Measurements from ENCODE around the gene MEIS1. TPM values are rescaled to one million over a fixed set of nuclear protein-coding genes. Genes with fewer than 3 reads are reported as not detected.

The MEIS1 gene
- total and polyA plus RNA-seq, 2 of the 8 experiments (the other 6 are each of a cell fraction or from before 2014, with no cell fraction given), result 0.17 to 1.2 TPM

- Histone ChIP-seq H2AK5ac (ENCODE audit: low read depth, low read length) (no peak overlapping the region), H3K4me3 (ENCODE audit: extremely low read depth in 1 of 4, insufficient read depth in 2 of 4, low read depth in 3 of 4, low read length in 4 of 4) (no peak overlapping the region), H4K8ac (ENCODE audit: extremely low read depth, insufficient read depth, low read length) (no peak overlapping the region), H2BK20ac (ENCODE audit: low read length) (no peak overlapping the region), H2BK15ac (ENCODE audit: low read length) (no peak overlapping the region), H3K27me3 (replicated peaks in 1 of 4; ENCODE audit: control insufficient read depth in 3 of 4, extremely low read depth in 1 of 4, insufficient read depth in 3 of 4, low read length in 3 of 4) (no peaks in the 10 kb centered on the region), H3K56ac (replicated peaks; ENCODE audit: insufficient read length, low read depth, low read length) (no peak overlapping the region), H3K18ac (ENCODE audit: extremely low read depth, low read length) (no peak overlapping the region), H3K14ac (ENCODE audit: insufficient read length) (no peak overlapping the region), H3K79me1 (ENCODE audit: low read depth, low read length) (no peaks in the 10 kb centered on the region), H3K36me3 (ENCODE audit: control insufficient read depth in 2 of 4, insufficient read depth in 4 of 4, low read length in 3 of 4) (no peaks in the 10 kb centered on the region), H4K5ac (ENCODE audit: insufficient read length, low read depth, low read length) (no peak overlapping the region), H3K79me2 (ENCODE audit: control insufficient read depth in 1 of 2, insufficient read depth in 2 of 2, low read length in 2 of 2) (no peaks in the 10 kb centered on the region), H3K4me1 (replicated peaks in 1 of 4; ENCODE audit: control insufficient read depth in 3 of 4, insufficient read depth in 4 of 4, low read length in 3 of 4) (peaks cover 0 to 4% (median 1%) of the 10 kb centered on the region in 4 experiments; a peak in 2 of 7 replicates), H2BK120ac (replicated peaks; ENCODE audit: low read depth, low read length) (no peak overlapping the region), H3K9ac (replicated peaks in 1 of 4; ENCODE audit: extremely low read depth in 1 of 4, low read depth in 3 of 4, low read length in 3 of 4) (no peak overlapping the region), H3K27ac (ENCODE audit: low read depth, low read length) (no peak overlapping the region), H2AFZ (ENCODE audit: low read length) (no peak overlapping the region), H3K4me2 (ENCODE audit: insufficient read depth in 1 of 2, low read depth in 2 of 2, low read length in 2 of 2) (no peak overlapping the region), H4K20me1 (replicated peaks in 1 of 2; ENCODE audit: control insufficient read depth in 1 of 2, insufficient read depth in 2 of 2, low read length in 2 of 2) (no peaks in the 10 kb centered on the region), H3K9me3 (ENCODE audit: insufficient read depth in 2 of 2, low read depth in 1 of 2, low read length in 1 of 2) (no peaks in the 10 kb centered on the region), H2BK12ac (ENCODE audit: low read depth, low read length) (no peak overlapping the region), H3K4ac (replicated peaks; ENCODE audit: insufficient read length, low read depth, low read length) (no peak overlapping the region), H4K91ac (replicated peaks; ENCODE audit: insufficient read length, low read length) (no peak overlapping the region), H3K23ac (ENCODE audit: insufficient read length) (no peak overlapping the region), H2BK5ac (ENCODE audit: low read depth, low read length) (no peak overlapping the region), H3K23me2 (ENCODE audit: low read depth, low read length) (no peaks in the 10 kb centered on the region)
- CTCF ChIA-PET (ENCODE audit: partially characterized antibody), result no interaction called here
- DNase-seq (ENCODE audit: low read depth in 1 of 2, low spot score in 2 of 2) (no peak), FAIRE-seq (no peak)
- POLR2A ChIA-PET (ENCODE audit: partially characterized antibody), result no interaction called here
- WGBS, 2 experiments (ENCODE audit: extremely low coverage in 1 of 2, insufficient coverage in 1 of 2, insufficient read length in 1 of 2, insufficient replicate concordance in 2 of 2, low coverage in 1 of 2, low lambda C conversion rate in 2 of 2, missing lambda C conversion rate in 1 of 2), result 90% methylated on average over 1 of the region's 1 CpG; no CpG with 5 or more reads in 1 of the 2 experiments
- no peak for TF ChIP-seq SRF (IDR thresholded peaks at IDR 0.05; ENCODE audit: low read depth, low read length)
- no peak for TF ChIP-seq POU5F1 (IDR thresholded peaks at IDR 0.05; ENCODE audit: low read depth, low read length)
- no peak for TF ChIP-seq SAP30 (IDR thresholded peaks at IDR 0.05; ENCODE audit: insufficient read depth, insufficient replicate concordance, low read length)
- TF ChIP-seq SIN3A (conservative IDR thresholded peaks at IDR 0.05 in 1 of 2, IDR thresholded peaks at IDR 0.05 in 1 of 2; ENCODE audit: low read depth in 1 of 2, low read length in 2 of 2), result no peak
- TF ChIP-seq POLR2A (IDR thresholded peaks at IDR 0.05; ENCODE audit: control extremely low read depth in 1 of 2, low read depth in 2 of 2, low read length in 2 of 2), result no peak
- TF ChIP-seq EGR1 (IDR thresholded peaks at IDR 0.05; ENCODE audit: borderline replicate concordance, low read depth, low read length), result no peak
- TF ChIP-seq ASH2L (IDR thresholded peaks at IDR 0.05; ENCODE audit: low read length), result no peak
- no peak for TF ChIP-seq CHD2 (IDR thresholded peaks at IDR 0.05; ENCODE audit: low read length)
- no peak for TF ChIP-seq SIRT6 (IDR thresholded peaks at IDR 0.05; ENCODE audit: low read length)
- no peak for TF ChIP-seq GABPA (IDR thresholded peaks at IDR 0.05; ENCODE audit: borderline replicate concordance, insufficient read depth, low read length)
- TF ChIP-seq NRF1 (IDR thresholded peaks at IDR 0.05; ENCODE audit: low read depth, low read length), result no peak
- no peak for TF ChIP-seq CTCF (IDR thresholded peaks at IDR 0.05; ENCODE audit: control extremely low read depth in 1 of 3, insufficient read depth in 1 of 3, low read depth in 1 of 3, low read length in 3 of 3)
- TF ChIP-seq RBBP5 (IDR thresholded peaks at IDR 0.05; ENCODE audit: borderline replicate concordance, low read depth, low read length), result no peak
These were observed 124.7 kb downstream of the MEIS1 start for GRCh38 chr2:66559672-66560071.

Data from H1 (cell line).